ENCODE measurements around the gene DUOX2.

DNA sequence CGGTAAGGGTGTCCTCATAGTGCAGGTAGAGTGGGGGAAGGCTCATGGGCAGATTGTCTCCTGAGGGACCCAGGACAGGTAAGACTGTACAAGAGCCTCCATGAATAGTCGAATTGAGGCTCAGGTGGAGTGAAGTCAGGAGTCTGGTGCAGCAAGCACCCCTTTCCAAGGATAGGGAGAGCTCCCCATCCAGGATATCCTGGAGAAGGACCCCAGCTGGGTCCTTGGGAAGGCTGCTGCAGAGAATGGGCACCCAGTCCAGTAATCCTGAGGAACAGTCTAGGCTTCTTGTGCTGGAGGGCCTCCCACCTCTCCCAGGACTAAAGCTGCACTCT is 746 bp upstream of the DUOX2 start:
- TF ChIP-seq, protein P1, sequence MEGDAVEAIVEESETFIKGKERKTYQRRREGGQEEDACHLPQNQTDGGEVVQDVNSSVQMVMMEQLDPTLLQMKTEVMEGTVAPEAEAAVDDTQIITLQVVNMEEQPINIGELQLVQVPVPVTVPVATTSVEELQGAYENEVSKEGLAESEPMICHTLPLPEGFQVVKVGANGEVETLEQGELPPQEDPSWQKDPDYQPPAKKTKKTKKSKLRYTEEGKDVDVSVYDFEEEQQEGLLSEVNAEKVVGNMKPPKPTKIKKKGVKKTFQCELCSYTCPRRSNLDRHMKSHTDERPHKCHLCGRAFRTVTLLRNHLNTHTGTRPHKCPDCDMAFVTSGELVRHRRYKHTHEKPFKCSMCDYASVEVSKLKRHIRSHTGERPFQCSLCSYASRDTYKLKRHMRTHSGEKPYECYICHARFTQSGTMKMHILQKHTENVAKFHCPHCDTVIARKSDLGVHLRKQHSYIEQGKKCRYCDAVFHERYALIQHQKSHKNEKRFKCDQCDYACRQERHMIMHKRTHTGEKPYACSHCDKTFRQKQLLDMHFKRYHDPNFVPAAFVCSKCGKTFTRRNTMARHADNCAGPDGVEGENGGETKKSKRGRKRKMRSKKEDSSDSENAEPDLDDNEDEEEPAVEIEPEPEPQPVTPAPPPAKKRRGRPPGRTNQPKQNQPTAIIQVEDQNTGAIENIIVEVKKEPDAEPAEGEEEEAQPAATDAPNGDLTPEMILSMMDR (IDR thresholded peaks at IDR 0.05) = no peak
- TF ChIP-seq POLR2A (IDR thresholded peaks at IDR 0.05) = no peak

Measured in esophagus squamous epithelium (tissue), 4 donors.